Retinal pigment epithelial cell (primary cell): ENCODE data around the gene TNK1.

Experiments
- DNase-seq: peaks from one replicate; pipeline ENCODE4 v3.0.0-alpha.2; 2010; ENCODE audit warnings: low read depth
- H3K4me3 ChIP-seq: 2 replicates; pipeline ENCODE4 v1.5.1; 2011; ENCODE audit warnings: mild to moderate bottlenecking, low read length, control low read depth, moderate library complexity
- CTCF ChIP-seq: conservative IDR thresholded peaks from 2 replicates; pipeline ENCODE4 v1.5.1; 2011; ENCODE audit warnings: low read depth, low read length, control low read depth, inconsistent platforms

Gene TNK1

GRCh38 chr17:7438656-7439460, 58.0 kb downstream of the TNK1 start:
- no peak for TF ChIP-seq CTCF
- no peak for DNase-seq
- H3K4me3 ChIP-seq: peak overlapping the region; percentile 52
